BJ (cell line): ENCODE measurements around the gene GALNS. TPM values are rescaled to one million over a fixed set of nuclear protein-coding genes. Genes with fewer than 3 reads are reported as not detected.

Experiments
- CTCF ChIA-PET: fragments of 350-600 bp; formaldehyde crosslinking; extraction: SDS; loops from one replicate; lab custom pipeline; 2021; ENCODE audit warnings: antibody characterized with exemption, inconsistent platforms; lab: Yijun Ruan, JAX
- POLR2A ChIA-PET: fragments of 300-600 bp; sonication (Branson Sonifier 250); formaldehyde crosslinking; extraction: SDS; loops from one replicate; lab custom pipeline; 2021; ENCODE audit warnings: antibody characterized with exemption; lab: Charles Lee
- DNase-seq: peaks from one replicate; pipeline ENCODE4 v3.0.0-alpha.2; 2011; ENCODE audit warnings: low read depth
- H3K27me3 ChIP-seq: 2 replicates; pipeline ENCODE4 v1.6.0; 2011; ENCODE audit warnings: low read length; ENCODE audit not compliant: control insufficient read depth, insufficient read depth
- H3K36me3 ChIP-seq: 2 replicates; pipeline ENCODE4 v1.5.1; 2011; ENCODE audit warnings: low read length; ENCODE audit not compliant: control insufficient read depth, insufficient read depth
- H3K4me3 ChIP-seq: 2 replicates; pipeline ENCODE4 v1.5.1; 2011; ENCODE audit warnings: low read depth, mild to moderate bottlenecking, control low read depth, low read length
- CTCF ChIP-seq: IDR thresholded peaks from 2 replicates; pipeline ENCODE4 v1.5.1; 2011; ENCODE audit warnings: low read depth, mild to moderate bottlenecking, control low read depth, inconsistent platforms, low read length, moderate library complexity; ENCODE audit not compliant: insufficient read depth
- polyA plus RNA-seq: library from polyadenylated mRNA; depleted of rRNA; stranded (reverse); fragments of >200 nt; gene quantifications from 2 replicates; pipeline ENCODE4 v1.2.3, GENCODE V29; 2011

Gene GALNS
- polyA plus RNA-seq, 1 experiment, result 9.7 TPM

DNA sequence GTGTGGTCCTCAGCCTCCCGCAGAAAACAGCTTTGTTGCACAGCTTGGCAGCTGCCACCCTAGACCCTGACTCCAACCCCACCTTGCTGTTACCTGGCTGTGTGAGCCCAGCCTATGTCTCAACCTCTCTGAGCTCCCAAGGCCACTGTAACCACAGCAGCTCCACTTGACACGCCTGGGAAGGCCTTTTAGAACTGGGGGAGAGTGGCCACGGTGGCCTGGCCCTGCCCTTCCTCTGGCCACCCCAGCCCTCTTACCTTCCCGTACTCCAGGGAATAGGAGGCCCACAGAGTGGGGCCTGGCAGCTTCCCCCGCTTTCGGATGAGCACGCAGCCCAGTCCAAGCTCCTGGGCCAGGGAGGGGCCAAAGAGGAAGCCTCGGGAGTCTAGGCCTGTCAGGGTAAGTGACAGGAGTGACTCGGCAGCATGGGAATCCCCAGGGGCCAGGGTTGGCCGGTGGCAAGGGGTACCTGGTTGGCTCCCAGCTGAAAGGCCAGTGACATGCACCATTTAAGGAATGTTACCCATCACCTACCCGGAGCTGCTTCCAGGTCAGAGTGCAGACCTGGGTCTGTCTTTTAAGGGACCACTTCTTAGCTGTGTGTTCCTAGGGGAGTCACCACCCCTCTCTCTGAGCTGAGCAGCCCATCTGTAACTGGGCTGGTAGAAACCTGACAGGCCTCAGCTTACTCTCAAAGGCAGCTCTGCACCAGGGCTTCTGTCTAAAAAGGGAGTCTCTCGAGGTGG, 46.4 kb downstream of the GALNS start:
- TF ChIP-seq CTCF, result no peak
- ChIA-PET POLR2A (interaction anchor here (0.6 kb wide), 1 partner anchor 12 kb away, joined by 3 read pairs; no protein-coding TSS in a partner anchor), CTCF (interaction anchor here (0.7 to 2.4 kb wide), 4 partner anchors 9 to 73 kb away, joined by 3 to 11 read pairs (median 4); partner anchors contain the start of genes GALNS and TRAPPC2L)
- H3K36me3 ChIP-seq, result peaks cover 8% of the 10 kb centered on the region
- no peak for DNase-seq
- peak overlapping the region; percentile 86 for H3K4me3 ChIP-seq
- H3K27me3 ChIP-seq, result no peaks in the 10 kb centered on the region

DNA sequence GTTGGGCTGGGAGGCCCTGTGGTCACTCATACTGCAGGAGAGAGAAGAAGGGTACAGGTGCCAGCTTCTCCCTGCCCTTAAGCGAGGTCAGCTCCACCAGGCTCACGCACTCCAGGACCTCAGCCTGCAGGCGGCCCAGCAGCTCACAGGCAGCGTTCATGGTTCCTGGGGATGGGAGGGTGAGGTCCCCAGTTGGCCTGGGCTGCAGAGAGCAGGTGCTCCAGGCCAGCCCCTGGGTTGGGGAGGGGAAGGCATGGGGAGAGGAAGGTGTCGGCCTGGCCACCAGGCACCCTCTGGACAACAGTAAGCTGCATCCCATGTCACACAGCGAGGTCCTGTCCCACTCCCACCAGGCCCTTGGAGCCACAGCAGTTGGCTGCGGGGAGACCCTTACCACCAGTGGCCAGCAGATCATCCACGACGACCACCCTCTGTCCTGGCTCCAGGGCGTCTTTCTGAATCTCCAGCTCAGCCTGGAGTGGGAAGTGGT, 47.0 kb downstream of the GALNS start:
- Histone ChIP-seq H3K36me3 (peaks cover 8% of the 10 kb centered on the region), H3K27me3 (no peaks in the 10 kb centered on the region), H3K4me3 (no peak overlapping the region)
- no peak for DNase-seq
- POLR2A ChIA-PET, result interaction anchor here (0.6 kb wide), 1 partner anchor 12 kb away, joined by 3 read pairs; no protein-coding TSS in a partner anchor
- TF ChIP-seq CTCF, result no peak
- CTCF ChIA-PET, result interaction anchor here (0.7 to 2.4 kb wide), 4 partner anchors 9 to 72 kb away, joined by 3 to 11 read pairs (median 4); no protein-coding TSS in a partner anchor

DNA sequence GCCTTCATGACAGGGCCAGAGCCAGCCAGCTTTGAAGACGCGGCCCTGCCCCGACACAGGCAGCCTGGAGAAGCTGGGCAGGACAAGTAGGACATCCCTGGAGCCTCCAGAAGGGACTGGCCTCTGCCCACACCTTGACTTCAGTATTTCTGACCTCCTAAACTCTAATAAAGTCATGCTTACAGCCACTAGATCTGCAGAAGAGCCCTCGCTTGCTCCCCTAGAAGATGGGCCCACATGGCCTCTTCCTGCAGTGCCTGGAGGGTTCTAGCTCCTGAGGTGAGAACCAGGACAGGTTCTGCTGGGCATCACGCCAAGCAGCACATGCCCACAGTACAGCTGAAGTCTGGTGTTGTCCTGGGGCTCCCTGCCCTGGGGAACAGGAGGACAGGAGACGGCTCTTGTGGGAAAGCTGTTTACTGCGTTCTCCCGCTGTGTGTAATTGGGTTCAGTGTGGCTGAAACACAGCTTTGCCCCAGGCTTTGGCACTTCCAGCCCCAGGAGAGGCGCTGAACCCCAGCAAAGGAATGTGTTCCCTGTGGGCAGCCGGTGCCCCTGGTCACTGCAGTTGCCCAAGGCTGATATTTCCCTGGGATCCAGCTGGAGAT, 47.6 kb downstream of the GALNS start:
- DNase-seq, result no peak
- ChIA-PET POLR2A (interaction anchor here (0.6 kb wide), 1 partner anchor 11 kb away, joined by 3 read pairs; no protein-coding TSS in a partner anchor), CTCF (interaction anchor here (1.2 to 1.4 kb wide), 2 partner anchors 8 to 72 kb away, joined by 3 read pairs; no protein-coding TSS in a partner anchor)
- peaks cover 8% of the 10 kb centered on the region for H3K36me3 ChIP-seq
- no peaks in the 10 kb centered on the region for H3K27me3 ChIP-seq
- H3K4me3 ChIP-seq, result no peak overlapping the region
- no peak for TF ChIP-seq CTCF

DNA sequence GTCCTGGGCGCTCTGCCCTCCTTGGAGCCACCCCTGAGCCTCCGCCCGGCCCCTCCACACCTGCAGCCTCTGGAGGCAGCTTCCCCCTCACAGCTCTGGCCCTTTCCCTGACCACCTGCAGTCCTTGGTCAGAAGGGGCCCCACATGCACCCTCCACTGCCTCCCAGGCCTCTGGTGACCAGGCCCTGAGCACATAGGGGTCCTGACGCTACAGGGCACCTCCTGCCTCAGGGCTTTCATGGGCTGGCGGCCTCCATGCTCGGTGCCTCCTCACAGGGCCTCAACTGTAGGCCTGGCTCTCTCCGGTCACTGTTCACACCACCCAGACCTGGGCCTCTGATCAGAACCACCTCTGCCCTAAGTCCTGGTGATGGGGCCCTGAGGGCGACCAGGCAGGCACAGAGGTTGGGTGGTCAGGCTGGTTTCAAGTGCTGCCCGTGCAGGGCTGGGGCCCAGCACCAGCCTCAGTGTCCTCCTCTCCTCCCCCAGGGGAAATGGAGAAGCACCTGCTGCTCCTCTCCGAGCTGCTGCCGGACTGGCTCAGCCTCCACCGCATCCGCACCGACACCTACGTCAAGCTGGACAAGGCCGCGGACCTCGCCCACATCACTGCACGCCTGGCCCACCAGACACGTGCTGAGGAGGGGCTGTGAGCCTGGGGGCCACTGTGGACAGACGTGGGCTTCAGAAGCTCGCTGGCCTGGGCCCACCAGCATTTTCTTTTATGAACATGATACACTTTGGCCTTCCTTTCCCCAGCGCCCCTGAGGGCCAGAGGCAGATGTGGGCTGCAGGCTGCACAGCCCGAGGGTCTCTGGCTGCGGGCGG, 48.9 kb downstream of the GALNS start:
- no peak for TF ChIP-seq CTCF
- no peaks in the 10 kb centered on the region for H3K27me3 ChIP-seq
- peaks cover 8% of the 10 kb centered on the region for H3K36me3 ChIP-seq
- no peak for DNase-seq
- POLR2A ChIA-PET, result no interaction called here
- H3K4me3 ChIP-seq, result no peak overlapping the region
- CTCF ChIA-PET, result no interaction called here
